ENCODE measurements around the gene CREBBP. TPM values are rescaled to one million over a fixed set of nuclear protein-coding genes. Genes with fewer than 3 reads are reported as not detected.

Gene CREBBP
- total and polyA plus RNA-seq, 2 experiments from 2014 or later = 24.4 to 33.8 TPM

GRCh38 chr16:3873482-3874173 is 6.9 kb downstream of the CREBBP start:
- Histone ChIP-seq H3K4me3 (no peak overlapping the region), H3K27me3 (no peaks in the 10 kb centered on the region), H3K4me1 (ENCODE audit: low read depth) (peaks cover 67% of the 10 kb centered on the region), H3K27ac (peak overlapping the region; percentile 66), H3K36me3 (no peaks in the 10 kb centered on the region), H3K9me3 (ENCODE audit: low read depth) (no peaks in the 10 kb centered on the region)
- TF ChIP-seq CTCF (IDR thresholded peaks at IDR 0.05; ENCODE audit: low read depth, low read length) = no peak
- DNase-seq (ENCODE audit: low read depth in 1 of 2, low spot score in 1 of 2) = peak in 1 of 2 donors; percentile 40

GRCh38 chr16:3872216-3872895 is 8.2 kb downstream of the CREBBP start:
- DNase-seq (ENCODE audit: low read depth in 1 of 2, low spot score in 1 of 2) = no peak
- Histone ChIP-seq H3K36me3 (no peaks in the 10 kb centered on the region), H3K4me1 (ENCODE audit: low read depth) (peaks cover 56% of the 10 kb centered on the region), H3K9me3 (ENCODE audit: low read depth) (no peaks in the 10 kb centered on the region), H3K27me3 (no peaks in the 10 kb centered on the region), H3K27ac (peak overlapping the region; percentile 66), H3K4me3 (no peak overlapping the region)
- no peak for TF ChIP-seq CTCF (IDR thresholded peaks at IDR 0.05; ENCODE audit: low read depth, low read length)

- no peaks in the 10 kb centered on the region for H3K36me3 ChIP-seq
Observed at GRCh38 chr16:3868967-3869366, 11.5 kb downstream of the CREBBP start.

GRCh38 chr16:3868556-3868955 is 12.0 kb downstream of the CREBBP start:
- no peaks in the 10 kb centered on the region for H3K9me3 ChIP-seq (ENCODE audit: low read depth)
- no peak overlapping the region for H3K27ac ChIP-seq
- H3K27me3 ChIP-seq = no peaks in the 10 kb centered on the region
- no peak for TF ChIP-seq CTCF (IDR thresholded peaks at IDR 0.05; ENCODE audit: low read depth, low read length)
- no peaks in the 10 kb centered on the region for H3K36me3 ChIP-seq
- H3K4me3 ChIP-seq = no peak overlapping the region
- H3K4me1 ChIP-seq (ENCODE audit: low read depth) = peaks cover 31% of the 10 kb centered on the region
- no peak for DNase-seq (ENCODE audit: low read depth in 1 of 2, low spot score in 1 of 2)

More at GRCh38 chr16:3868967-3869366, 11.5 kb downstream of the CREBBP start:
- no peaks in the 10 kb centered on the region for H3K9me3 ChIP-seq (ENCODE audit: low read depth)
- H3K27ac ChIP-seq = no peak overlapping the region
- H3K4me1 ChIP-seq (ENCODE audit: low read depth) = peaks cover 31% of the 10 kb centered on the region
- TF ChIP-seq CTCF (IDR thresholded peaks at IDR 0.05; ENCODE audit: low read depth, low read length) = no peak
- H3K4me3 ChIP-seq = no peak overlapping the region
- no peaks in the 10 kb centered on the region for H3K27me3 ChIP-seq
- no peak for DNase-seq (ENCODE audit: low read depth in 1 of 2, low spot score in 1 of 2)

GRCh38 chr16:3866703-3867431 is 13.6 kb downstream of the CREBBP start:
- Histone ChIP-seq H3K27ac (no peak overlapping the region), H3K27me3 (no peaks in the 10 kb centered on the region), H3K9me3 (ENCODE audit: low read depth) (no peaks in the 10 kb centered on the region), H3K4me3 (no peak overlapping the region), H3K36me3 (no peaks in the 10 kb centered on the region), H3K4me1 (ENCODE audit: low read depth) (peaks cover 32% of the 10 kb centered on the region)
- no peak for DNase-seq (ENCODE audit: low read depth in 1 of 2, low spot score in 1 of 2)
- TF ChIP-seq CTCF (IDR thresholded peaks at IDR 0.05; ENCODE audit: low read depth, low read length) = no peak
